ENCODE data around the gene DYNLT4.
"Not testable (repeated sequence)": the region's sequence is repeated elsewhere in the genome, so short reads cannot be mapped to it uniquely, and the experiment has no call there.

DYNLT4 gene, protein sequence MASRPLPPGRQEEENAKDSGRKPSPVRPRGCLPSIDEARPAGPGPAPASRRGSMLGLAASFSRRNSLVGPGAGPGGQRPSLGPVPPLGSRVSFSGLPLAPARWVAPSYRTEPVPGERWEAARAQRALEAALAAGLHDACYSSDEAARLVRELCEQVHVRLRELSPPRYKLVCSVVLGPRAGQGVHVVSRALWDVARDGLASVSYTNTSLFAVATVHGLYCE

DNA sequence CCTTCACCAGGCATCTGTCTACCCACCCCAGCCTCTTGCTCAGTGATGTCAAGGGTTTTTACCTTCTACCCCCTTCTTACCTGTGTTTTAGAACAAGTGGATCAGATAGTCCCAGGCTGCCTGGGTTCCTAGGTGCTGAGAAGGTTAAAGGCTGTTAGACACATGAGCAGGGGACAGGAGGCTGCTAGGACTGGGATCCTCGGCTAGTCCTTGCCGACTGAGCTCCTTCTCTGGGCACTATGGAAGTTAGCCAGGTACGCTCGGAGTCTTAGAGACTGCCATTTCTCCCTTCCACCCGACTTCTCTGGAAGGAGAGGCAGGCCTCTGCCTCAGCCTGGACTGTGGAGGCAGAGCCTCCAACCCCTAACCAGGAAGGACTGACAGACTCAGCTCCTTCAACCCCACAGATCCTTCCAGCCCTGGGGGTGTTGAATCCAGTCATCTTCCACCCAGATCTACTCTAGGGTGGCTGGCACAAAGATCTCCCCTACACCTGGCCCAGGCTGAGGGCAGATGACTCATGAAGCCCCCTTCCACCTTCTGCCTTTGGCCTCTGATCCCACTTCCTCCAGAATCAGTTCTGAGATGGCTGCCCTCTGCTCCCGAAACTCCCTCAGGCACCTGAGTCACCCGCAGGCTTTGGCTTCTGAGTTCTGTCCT lies at the start of gene DYNLT4:
DYNLT4 (minus strand) TSS at position 648 of the 660 bp plus-strand sequence. CDS start 683 bp downstream, outside the sequence.
- DNase-seq = peak; percentile 13

DNA sequence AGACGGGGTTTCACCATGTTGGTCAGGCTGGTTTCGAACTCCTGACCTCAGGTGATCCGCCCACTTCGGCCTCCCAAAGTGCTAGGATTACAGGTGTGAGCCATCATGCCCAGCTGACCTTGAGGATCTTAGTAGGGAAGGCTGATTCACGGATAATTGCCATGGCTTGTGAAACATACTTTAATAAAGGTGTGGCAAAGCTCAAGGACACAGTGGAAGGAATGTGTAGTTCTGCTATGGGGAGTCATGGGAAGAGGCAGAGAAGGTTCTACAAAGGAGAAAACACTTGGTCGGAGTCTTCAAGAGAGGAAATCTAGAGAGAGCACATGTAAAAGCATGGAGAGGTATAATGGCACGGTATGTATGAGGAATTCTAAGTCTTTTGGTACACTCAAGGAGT lies 48.6 kb upstream of the DYNLT4 start:
- DNase-seq = no peak

DNA sequence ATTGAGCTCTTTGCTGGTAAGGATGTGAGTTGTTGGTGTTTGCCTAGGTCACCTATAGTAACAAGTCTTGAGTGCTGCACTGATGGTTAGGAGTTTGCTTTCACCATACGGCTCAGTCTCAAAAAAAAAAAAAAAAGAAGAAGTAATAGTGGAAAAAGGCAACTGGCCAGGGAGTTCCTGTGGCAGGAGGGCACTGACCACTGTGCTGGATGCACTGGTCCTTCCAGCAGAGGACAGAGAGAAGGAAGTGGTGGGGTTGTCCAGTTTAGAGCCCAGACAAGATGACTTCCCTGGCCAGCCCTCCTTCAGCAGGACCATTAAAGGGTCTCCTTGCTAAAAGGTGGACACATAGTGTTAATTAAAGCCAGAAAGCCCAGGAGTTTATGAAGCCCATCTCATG lies 47.8 kb upstream of the DYNLT4 start:
- DNase-seq = no peak

DNA sequence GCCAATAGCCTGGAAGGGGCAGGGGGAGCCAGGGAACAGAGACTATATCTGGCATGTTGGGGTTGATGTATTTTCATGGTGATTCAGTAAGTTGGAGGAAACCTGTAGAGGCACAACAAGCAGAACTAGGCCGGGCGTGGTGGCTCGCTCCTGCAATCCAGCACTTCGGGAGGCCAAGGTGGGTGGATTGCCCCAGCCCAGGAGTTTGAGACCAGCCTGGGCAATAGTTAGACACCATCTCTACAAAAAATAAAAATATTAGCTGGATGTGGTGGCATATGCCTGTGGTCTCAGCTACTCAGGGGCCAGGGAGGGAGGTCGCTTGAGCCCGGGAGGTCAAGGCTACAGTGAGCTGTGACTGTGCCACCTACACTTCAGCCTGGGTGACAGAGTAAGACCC lies 46.0 kb upstream of the DYNLT4 start:
- no peak for DNase-seq

DNA sequence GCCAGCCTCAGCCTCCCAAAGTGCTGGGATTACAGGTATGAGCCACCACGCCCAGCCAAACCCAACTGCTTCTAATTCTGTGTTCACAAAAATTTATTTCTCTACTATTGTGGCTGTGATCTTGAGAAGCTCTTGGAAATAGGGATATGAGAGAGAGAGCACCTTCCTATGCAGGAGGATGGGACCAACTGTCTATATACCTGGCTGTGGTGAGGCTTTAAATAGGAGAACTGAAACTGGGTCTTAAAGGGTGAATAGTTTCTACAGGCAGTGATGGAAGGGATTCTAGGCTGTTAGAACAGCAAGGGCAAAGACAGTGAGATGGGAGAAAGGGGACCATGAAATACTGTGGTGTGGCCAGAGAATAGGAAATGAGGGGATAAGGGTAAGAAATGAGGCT lies 44.2 kb upstream of the DYNLT4 start:
- no peak for DNase-seq

DNA sequence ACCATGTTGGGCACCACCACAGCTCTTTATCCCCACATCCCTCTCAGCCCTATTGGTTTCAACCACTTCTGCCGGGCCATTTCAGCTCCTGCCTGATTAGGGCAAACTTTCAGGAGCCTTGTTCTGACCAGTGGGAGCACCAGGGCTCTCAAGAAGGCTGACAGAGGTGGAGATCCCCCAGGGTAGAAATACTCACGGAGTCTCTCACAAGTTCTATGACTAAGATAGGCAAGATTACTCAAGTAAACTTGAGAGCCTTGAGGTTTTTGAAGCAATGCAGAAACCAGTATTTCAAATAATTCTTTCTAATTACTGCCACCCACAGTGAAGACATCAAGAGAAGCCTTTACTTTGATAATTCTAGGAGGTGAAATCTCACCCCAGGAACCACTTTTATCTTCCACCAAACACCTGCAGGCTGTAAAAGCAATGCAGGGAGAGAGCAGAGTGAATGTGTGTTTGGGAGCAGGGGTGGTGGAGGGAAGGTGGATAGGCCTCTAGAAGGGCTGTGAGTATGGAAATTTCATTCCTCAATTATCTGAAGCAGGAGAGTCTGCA lies 42.5 kb upstream of the DYNLT4 start:
- no peak for DNase-seq

DNA sequence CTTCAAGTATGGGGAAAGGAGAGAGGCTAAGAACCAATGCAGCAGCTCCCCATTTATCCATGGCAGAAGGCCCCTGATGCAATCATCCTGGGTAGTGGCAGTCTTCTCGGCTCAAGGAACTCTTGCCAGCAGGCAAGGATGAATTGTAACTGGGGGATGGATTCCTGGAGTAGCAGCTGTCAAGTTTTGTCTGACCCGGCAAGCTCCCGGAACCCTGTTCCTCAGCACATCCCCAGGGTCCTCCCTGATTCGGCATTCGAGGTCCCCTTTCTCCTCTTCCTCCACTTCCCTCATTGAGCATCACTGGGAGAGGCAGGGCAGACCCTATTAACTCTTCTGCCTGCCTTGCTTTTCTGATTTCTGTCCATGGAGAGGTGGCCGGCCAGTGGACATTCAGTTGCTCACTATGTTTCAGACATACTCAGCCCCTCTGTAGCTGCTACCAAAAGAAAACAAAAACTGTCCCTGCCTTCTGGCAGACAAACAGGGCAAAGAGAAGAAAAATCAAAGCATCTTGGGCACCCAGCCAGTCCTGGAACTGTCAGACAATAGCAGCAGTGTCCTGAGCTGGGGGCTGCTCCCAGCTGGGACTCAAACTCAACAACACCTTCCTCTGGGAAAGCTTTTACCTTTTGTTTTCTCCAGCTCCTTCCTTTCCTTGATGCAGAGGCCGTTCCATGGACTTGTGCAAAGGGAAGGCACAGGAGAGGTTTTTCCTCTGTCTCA lies 41.5 kb upstream of the DYNLT4 start:
- DNase-seq = no peak

DNA sequence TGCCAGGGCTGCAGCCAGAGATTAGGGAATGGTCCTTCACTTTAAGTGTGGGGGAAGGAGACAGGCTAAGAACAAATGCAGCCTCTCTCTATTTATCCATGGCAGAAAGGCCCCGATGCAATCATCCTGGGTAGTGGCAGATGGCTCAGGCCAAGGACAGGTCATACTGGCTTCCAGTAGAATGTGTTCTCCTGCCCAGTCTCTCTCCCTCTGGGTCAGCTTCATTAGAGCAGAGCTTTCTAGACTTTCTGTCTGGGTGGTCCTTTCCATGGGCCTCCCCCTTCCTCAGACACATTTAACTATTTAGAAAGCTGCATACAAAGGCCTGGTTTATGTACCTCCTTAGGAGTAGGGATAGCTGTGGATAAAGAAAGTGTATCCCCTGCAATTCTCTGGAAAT lies 40.7 kb upstream of the DYNLT4 start:
- DNase-seq = no peak

DNA sequence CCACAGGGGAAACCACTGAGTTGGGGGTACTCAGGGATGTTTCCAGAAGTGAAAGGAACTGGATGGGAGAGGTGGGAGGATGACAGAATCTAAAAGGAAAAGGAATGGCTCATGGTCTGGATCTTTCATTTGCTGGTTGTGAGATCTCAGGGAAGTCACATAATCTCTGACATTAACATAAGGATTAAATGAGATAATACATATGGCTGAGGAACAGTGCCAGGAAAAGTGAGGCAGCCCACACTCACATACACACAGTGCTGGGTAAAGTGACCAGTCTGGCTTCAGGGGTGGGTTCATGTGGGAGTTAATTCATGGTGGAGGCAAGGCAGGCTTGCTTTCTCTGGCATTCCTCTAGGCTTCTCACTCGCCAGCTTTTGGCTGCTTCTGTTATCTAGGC lies 39.8 kb upstream of the DYNLT4 start:
- no peak for DNase-seq

DNA sequence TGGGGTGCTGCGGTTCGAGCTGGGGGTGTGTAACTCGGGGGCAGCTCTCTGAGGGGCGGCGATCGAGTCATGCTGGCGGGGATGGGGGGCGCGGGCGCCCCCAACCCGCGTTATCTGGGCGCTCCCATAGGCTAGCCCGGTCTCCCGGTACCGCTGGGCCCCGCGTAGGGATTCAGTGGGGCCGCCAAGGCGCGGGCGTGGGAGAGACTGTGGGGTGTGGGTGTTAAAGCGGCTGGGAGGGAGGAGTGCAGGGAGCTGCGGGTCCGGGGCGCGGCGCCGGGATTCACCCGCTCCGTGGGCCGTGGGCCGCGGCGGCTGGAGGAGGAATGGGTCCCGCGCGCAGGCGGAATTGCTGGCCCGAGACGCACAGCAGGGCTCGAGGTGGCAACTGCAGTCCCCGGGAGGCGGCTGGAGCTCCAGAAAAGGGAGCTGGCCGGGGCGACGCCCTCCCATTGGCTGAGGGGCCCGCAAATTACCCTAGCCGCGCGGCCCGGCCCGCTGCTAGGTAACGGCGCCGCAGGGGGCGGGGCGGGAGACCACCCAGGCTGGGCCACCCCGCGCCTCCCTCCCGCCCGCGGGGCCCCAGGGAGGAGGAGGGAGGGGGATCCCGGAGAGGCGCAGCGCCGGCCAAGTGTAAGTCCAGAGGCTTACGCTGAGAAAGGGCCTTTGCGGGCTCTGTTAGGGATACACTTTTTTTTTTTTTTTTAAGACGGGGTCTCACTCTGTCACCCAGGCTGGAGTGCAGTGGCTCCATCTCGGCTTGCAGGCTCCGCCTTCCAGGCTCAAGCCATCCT lies 35.9 kb upstream of the DYNLT4 start, which contains the start of gene PTCH2:
PTCH2 (minus strand) TSS at position 392 of the 794 bp plus-strand sequence; CDS start at position 71, 321 bp downstream.
- DNase-seq = peak; percentile 42

DNA sequence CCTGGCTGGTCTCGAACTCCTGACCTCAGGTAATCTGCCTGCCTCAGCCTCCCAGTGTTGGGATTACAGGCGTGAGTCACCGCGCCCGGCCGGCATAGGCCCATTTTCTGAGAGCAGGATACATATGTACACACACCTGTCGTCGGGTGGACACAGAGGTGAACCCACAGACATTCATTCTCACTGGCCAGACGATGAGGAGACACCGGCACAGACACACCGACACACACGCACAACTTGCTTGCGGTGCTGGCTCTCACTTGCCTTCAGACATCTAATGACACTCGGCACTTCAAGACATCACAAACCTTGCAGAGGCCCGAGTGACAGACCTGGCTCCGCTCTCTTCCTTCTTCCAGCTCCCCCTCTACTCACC lies 35.3 kb upstream of the DYNLT4 start:
- no peak for DNase-seq

DNA sequence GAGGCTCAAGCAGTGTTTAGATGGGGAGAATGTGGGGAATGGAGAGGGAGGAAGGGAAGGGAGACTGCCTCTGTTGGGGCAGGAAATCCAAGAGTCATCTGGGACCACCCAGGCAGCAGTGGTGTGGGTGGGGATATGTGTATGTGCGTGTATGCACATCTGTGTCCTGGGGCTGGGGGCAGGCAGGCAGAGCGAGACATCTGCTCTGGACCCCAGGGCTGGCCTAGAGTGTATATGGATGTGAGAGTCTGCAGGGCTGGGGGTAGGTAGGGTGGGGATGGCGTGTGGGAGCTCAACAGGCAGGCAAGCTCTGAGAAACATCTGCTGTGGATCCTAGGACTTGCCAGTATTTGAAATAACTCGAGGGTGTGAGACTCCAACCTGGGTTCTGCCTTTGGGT lies 32.4 kb upstream of the DYNLT4 start:
- DNase-seq = no peak

DNA sequence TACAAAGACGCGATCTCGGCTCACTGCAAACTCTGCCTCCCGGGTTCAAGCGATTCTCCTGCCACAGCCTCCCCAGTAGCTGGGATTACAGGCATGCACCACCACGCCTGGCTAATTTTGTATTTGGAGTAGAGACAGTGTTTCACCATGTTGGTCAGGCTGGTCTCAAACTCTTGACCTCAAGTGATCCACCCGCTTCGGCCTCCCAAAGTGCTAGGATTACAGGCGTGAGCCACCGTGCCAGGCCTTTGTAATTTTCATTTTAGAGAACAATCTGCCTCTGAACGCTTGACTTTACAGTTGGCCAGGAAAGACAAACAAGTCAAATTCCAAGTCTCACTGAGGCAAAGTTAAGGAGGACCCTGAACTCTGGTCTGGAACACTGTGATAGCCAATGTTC lies 31.1 kb upstream of the DYNLT4 start:
- not testable (repeated sequence) for DNase-seq

DNA sequence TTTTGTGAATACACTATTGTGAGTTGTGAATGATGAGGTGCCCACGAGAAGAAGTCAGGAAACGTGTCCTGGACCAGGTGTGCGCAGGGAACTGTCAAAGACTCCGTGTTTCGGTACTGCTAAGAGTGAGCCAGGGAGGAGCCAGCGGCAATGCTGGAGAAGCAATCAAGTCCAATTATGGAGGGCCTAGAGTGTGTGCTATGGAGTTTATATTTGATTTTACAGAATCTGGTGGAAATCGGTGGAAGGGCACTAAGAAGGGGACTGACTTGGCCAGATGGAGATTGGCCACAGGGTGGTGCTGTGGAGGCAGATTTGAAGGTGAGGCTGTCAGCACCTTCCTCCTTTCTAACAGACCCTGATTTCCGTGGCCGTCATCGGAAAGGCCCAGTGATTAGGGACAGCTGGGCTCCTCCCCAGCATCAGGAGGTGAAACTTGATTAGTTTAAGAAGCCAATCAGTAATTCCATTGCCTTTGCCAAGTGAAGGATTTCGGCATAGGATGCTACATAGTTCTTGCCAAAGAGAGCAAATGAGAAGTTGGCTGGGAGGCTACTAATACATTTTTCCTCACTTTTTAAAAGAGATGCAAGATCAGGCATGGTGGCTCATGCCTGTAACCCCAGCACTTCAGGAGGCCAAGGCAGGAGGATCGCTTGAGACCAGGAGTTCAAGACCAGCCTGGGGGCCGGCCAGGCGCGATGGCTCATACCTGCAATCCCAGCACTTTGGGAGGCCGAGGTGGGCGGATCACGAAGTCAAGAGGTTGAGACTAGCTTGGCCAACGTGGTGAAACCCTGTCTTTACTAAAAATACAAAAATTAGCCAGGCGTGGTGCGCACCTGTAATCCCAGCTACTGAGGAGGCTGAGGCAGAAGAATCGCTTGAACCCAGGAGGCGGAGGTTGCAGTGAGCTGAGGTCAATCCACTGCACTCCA lies 28.9 kb upstream of the DYNLT4 start:
- peak; percentile 94 for DNase-seq

DNA sequence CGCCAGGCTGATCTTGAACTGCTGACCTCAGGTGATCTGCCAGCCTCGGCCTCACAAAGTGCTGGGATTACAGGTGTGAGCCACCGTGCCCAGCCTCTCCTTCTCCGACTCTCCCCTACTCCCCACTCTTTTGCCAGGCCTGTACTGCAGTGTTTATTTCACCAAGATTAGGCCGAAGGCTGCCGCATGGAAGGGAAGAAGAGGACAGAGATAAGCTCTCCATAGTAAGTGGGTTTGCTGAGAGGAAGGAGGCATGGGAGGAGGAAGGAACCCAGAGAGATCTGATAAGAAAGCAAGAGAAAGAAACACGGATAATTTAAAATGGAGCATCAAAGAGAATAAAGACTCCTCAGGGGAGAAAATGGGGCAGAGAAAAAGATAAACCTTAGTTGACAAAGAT lies 27.2 kb upstream of the DYNLT4 start:
- no peak for DNase-seq

DNA sequence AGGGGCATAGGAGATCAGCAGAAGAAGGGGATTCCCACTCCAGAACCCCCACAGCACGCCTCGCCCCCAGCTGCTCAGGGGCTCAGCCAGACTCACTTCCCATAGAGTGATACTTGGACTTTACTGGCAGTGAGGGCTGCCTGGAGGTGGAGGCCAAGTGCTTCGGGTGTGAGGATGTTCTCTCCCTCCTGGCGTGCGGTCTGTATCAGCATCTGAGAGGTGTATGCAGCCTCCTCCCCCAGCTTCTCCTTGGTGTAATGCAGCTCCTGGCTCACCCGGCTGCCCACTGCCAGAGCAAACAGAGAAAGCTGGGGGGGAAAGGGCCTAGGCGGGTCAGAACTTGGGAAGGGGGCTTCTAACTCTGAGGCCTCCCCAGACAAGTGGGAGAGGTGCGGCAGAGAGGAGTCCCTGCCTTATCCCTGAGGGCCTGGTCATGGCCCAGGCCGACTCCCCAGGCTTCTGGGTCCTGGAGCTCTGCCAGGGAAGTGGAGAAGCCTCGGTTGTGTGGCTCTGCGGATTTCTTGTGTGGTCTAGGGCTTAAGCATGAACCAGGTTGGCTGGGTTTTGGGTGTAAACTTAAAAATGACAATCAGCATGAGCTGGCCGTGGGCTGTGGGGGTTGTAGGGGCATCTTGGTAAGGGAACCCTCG lies 25.0 kb upstream of the DYNLT4 start:
- DNase-seq = no peak

DNA sequence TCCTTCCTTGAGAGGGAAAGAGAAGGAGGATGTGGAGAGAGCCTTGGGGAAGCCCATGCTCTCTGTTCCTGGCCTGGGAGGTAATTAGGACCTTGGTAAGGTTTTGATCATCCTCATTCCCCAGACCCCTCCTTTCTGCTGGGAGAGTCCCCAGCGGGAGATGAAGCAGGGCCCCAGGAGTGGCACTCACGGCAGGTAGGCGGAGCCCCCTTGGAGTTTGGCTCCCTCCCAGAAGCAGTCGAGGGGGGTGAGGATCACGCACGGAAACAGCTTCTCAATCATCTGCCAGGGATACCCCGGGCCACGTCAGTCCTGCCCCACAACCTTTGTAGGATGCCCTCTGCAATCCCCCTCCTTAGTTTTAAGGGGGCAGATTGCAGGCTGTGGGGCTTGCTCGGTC lies 24.4 kb upstream of the DYNLT4 start:
- no peak for DNase-seq

DNA sequence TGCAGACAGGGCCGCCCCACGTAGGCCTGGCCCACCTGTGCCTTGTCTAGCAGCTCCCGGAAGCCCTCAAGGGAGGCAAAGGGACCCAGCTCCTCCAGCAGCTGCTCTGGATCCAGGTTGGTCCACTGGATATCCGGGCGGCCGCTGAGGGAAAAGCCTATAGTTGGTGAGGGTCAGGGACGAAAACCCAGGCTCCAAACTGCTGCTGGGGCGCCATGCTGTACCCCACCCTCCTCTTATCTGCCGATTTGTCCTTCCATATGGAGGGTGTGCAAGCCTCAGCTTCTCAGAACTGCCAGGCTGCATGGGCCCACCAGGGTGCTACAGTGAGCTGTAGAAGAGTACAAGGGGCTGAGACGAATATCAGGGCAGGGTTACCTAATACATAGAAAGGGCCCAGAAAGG lies 23.8 kb upstream of the DYNLT4 start:
- DNase-seq = no peak

DNA sequence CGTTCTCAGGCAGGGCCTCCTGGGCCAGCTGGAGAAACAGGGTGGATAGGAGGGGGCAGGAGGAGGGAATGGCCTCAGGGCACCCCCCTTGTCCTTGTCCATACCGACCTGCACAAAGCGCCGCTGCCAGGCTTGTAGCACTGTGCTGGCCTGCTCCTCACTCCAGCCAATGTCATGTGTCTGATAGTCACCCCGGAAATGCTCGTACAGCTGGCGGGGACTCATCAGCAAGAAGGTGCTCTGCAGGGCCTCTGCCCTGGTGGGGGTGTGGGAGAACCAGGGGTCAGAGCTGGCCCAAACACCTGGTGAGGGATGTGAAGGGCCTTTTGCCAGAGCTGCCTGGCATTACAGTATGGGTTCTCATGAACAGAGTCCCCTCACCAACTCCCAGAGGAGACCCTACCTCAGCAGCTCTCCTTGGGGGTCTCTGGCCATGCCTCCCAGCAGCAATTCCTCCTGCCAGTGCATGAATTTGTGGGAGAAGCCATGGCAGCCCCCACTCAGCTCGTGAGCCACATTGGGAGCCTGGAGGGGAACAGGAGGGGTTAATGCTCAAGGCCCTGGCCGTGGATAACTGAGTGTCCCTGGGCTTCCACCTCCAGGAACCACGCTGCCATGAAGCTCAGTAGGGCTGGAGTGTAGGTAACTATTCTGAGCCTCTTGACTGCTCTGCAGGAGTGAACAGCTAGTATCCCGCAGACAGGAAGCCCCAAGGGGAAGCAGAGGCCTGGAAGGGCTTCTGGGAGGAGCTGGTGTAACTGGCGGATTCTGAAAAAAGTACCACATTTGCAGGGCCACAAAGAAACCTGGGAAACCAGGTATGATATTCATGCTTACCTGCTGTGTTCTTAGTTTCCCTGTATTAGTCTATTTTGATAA lies 22.6 kb upstream of the DYNLT4 start:
- no peak for DNase-seq

DNA sequence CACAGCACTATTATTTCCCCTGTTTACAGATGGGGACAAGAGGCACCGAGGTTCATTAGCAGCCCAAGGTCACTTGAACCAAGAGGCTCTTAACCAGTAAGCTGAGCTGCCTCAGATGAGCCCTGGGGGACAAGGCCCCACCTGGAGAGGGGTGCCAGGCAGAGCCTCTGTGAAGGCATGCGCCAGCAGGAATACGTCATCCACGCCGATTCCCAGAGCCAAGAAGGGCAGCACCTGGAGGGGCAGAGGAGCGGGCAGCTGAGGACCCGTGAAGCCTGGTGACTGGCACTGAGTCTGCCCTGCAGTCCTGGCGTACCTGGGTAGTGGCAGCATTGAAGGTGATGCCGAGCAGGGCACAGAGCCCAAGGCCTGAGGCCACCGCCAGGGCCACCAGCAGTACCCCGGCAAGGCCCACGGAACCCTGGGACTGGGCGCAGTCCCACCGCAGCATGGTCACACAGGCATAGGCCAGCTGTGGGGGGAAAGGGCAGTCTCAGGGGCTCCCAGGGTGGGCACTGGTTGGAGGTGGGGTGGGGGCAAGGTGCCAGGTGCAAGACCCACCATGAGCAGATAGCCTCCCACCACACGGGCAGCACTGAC lies 21.8 kb upstream of the DYNLT4 start:
- DNase-seq = no peak
